HepG2 (cell line): ENCODE results near the gene EXOC3. TPM values are rescaled to one million over a fixed set of nuclear protein-coding genes. Genes with fewer than 3 reads are reported as not detected.

ENCODE experiments used
- DPF2 ChIP-seq: sonication (generic); formaldehyde crosslinking; IDR thresholded peaks from 2 replicates; pipeline ENCODE4 v1.4.0; 2020; ENCODE audit warnings: mild to moderate bottlenecking, low read depth, missing genetic modification reagents, borderline replicate concordance
- FIP1L1 ChIP-seq: fragments of 200-400 bp; formaldehyde crosslinking; IDR thresholded peaks from 2 replicates; pipeline ENCODE4 v1.6.1; 2018; ENCODE audit warnings: low read depth, mild to moderate bottlenecking, low read length, moderate library complexity, borderline replicate concordance; ENCODE audit not compliant: insufficient read depth
- FOXA1 ChIP-seq, 2 experiments: fragments of 450-650 bp in 1 of 2; sonication (generic) in 1 of 2; formaldehyde crosslinking in 1 of 2; IDR thresholded peaks; 2 replicates each; pipeline versions ENCODE4 v1.4.0 to v1.6.1; 2016 to 2020; ENCODE audit warnings: missing genetic modification reagents in 1 of 2
- GMEB1 ChIP-seq: sonication (generic); formaldehyde crosslinking; IDR thresholded peaks from 2 replicates; pipeline ENCODE4 v1.5.1; 2020; ENCODE audit warnings: missing genetic modification reagents, mild to moderate bottlenecking, borderline replicate concordance
- HIVEP1 ChIP-seq: sonication (generic); formaldehyde crosslinking; IDR thresholded peaks from 2 replicates; pipeline ENCODE4 v1.4.0; 2020; ENCODE audit warnings: mild to moderate bottlenecking, missing genetic modification reagents
- RNF2 ChIP-seq: fragments of 450-650 bp; conservative IDR thresholded peaks from 2 replicates; pipeline ENCODE4 v1.6.1; 2016; ENCODE audit warnings: low read depth
- TBL1XR1 ChIP-seq: fragments of 150-350 bp; IDR thresholded peaks from 2 replicates; pipeline ENCODE4 v1.6.1; 2014; ENCODE audit warnings: borderline replicate concordance, low read length; ENCODE audit not compliant: partially characterized antibody
- ZBTB4 ChIP-seq: sonication (generic); formaldehyde crosslinking; IDR thresholded peaks from 2 replicates; pipeline ENCODE4 v1.4.0; 2020; ENCODE audit warnings: missing genetic modification reagents, mild to moderate bottlenecking, borderline replicate concordance
- ZNF552 ChIP-seq: sonication (generic); formaldehyde crosslinking; IDR thresholded peaks from 2 replicates; pipeline ENCODE4 v1.9.0; 2022; ENCODE audit warnings: missing genetic modification reagents, mild to moderate bottlenecking, borderline replicate concordance
- polyA plus RNA-seq, 8 experiments: library from polyadenylated mRNA; depleted of rRNA in 3 of 8; stranded (reverse) in 7 of 8; unstranded in 1 of 8; fragments of >200 nt; fragmentation: Illumina TruSeq in 4 of 8; extraction: Trizol in 4 of 8; gene quantifications; 2 replicates each; pipeline versions ENCODE4 v1.2.1 to v1.2.3, GENCODE V29; 2011 to 2016; ENCODE audit warnings: low read depth in 4 of 8, missing spikeins in 1 of 8, mixed read lengths in 1 of 8; ENCODE audit not compliant: insufficient read depth in 1 of 8
- total RNA-seq, 5 experiments: library from RNA; depleted of rRNA; stranded (reverse); fragments of >200 nt; fragmentation: Illumina TruSeq; extraction: Trizol; gene quantifications; 2 replicates each; pipeline ENCODE4 v1.2.3, GENCODE V29; 2016; ENCODE audit warnings: low read depth in 1 of 5
- TF ChIP-seq, protein P1 (sequence below), 2 experiments: fragments of 450-650 bp in 1 of 2; sonication (generic) in 1 of 2; formaldehyde crosslinking in 1 of 2; IDR thresholded peaks; 2 replicates each; pipeline versions ENCODE4 v1.6.1 to v1.8.0; 2016 to 2022; ENCODE audit warnings: antibody characterized with exemption in 1 of 2, mild to moderate bottlenecking in 1 of 2, missing genetic modification reagents in 1 of 2
- TF ChIP-seq, protein P2 (sequence below): IDR thresholded peaks from 2 replicates; pipeline ENCODE4 v1.6.1; 2016; ENCODE audit warnings: low read depth, borderline replicate concordance

The EXOC3 gene
- total and polyA plus RNA-seq, 2 of the 13 experiments (the other 11 are each of a cell fraction or from before 2014, with no cell fraction given) = 9.2 to 20.5 TPM

- TF ChIP-seq ZBTB4 (CRISPR knock-in tag) (no peak; the same call in 1 of the 2 replicates), FOXA1 (IDR thresholded peaks at IDR 0.05) (no peak), FOXA1 (CRISPR knock-in tag; IDR thresholded peaks at IDR 0.05) (peak; percentile 32; the same call in 1 of the 2 replicates), HIVEP1 (CRISPR knock-in tag) (no peak; the same call in 1 of the 2 replicates), GMEB1 (CRISPR knock-in tag) (peak; percentile 78), DPF2 (no peak), ZNF552 (CRISPR knock-in tag) (peak; percentile 93), FIP1L1 (no peak), RNF2 (peak; percentile 97), TBL1XR1 (no peak)
- TF ChIP-seq, protein P1, sequence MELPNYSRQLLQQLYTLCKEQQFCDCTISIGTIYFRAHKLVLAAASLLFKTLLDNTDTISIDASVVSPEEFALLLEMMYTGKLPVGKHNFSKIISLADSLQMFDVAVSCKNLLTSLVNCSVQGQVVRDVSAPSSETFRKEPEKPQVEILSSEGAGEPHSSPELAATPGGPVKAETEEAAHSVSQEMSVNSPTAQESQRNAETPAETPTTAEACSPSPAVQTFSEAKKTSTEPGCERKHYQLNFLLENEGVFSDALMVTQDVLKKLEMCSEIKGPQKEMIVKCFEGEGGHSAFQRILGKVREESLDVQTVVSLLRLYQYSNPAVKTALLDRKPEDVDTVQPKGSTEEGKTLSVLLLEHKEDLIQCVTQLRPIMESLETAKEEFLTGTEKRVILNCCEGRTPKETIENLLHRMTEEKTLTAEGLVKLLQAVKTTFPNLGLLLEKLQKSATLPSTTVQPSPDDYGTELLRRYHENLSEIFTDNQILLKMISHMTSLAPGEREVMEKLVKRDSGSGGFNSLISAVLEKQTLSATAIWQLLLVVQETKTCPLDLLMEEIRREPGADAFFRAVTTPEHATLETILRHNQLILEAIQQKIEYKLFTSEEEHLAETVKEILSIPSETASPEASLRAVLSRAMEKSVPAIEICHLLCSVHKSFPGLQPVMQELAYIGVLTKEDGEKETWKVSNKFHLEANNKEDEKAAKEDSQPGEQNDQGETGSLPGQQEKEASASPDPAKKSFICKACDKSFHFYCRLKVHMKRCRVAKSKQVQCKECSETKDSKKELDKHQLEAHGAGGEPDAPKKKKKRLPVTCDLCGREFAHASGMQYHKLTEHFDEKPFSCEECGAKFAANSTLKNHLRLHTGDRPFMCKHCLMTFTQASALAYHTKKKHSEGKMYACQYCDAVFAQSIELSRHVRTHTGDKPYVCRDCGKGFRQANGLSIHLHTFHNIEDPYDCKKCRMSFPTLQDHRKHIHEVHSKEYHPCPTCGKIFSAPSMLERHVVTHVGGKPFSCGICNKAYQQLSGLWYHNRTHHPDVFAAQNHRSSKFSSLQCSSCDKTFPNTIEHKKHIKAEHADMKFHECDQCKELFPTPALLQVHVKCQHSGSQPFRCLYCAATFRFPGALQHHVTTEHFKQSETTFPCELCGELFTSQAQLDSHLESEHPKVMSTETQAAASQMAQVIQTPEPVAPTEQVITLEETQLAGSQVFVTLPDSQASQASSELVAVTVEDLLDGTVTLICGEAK (IDR thresholded peaks at IDR 0.05) = no peak
- TF ChIP-seq, protein P1 (CRISPR knock-in tag; IDR thresholded peaks at IDR 0.05) = 0 out of 2 replicates have a peak, but pooled peaks have one; percentile 70
- TF ChIP-seq, protein P2, sequence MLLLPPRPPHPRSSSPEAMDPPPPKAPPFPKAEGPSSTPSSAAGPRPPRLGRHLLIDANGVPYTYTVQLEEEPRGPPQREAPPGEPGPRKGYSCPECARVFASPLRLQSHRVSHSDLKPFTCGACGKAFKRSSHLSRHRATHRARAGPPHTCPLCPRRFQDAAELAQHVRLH (CRISPR knock-in tag) = peak; percentile 81
Measured at GRCh38 chr5:472656-473550, 29.9 kb downstream of the EXOC3 start (continued).
